NCI-H510A (cell line): Measurements from ENCODE around the gene UBE2G1.
A peak's percentile ranks its signal among the peaks of the same experiment; 100 is the strongest.
"Not testable (repeated sequence)": the region's sequence is repeated elsewhere in the genome, so short reads cannot be mapped to it uniquely, and the experiment has no call there.

ENCODE experiments used
- DNase-seq: peaks from one replicate; lab custom pipeline; 2025; lab: John Stamatoyannopoulos, UW

UBE2G1 gene

GRCh38 chr17:4301066-4301465, 65.4 kb downstream of the UBE2G1 start:
- no peak for DNase-seq

DNA sequence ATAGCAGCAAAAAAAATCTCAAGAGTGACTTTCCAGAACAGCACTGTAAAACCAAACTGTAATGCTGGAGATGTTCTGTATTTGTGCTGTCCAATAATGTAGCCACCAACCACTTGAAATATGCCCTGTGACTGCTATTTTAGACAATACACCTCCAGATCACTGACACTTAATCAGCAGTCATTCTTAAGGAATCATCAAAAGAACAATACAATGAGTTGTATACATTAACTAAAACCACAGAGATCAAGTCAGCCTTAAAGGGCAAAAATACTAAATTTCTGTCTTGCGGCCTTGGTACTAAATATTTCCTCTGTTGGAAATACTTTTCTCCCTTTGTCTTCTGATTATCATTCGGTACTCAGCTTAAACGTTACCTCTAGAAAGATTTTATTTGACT, 69.1 kb downstream of the UBE2G1 start:
- no peak for DNase-seq

GRCh38 chr17:4295686-4296085, 70.8 kb downstream of the UBE2G1 start:
- DNase-seq = no peak

DNA sequence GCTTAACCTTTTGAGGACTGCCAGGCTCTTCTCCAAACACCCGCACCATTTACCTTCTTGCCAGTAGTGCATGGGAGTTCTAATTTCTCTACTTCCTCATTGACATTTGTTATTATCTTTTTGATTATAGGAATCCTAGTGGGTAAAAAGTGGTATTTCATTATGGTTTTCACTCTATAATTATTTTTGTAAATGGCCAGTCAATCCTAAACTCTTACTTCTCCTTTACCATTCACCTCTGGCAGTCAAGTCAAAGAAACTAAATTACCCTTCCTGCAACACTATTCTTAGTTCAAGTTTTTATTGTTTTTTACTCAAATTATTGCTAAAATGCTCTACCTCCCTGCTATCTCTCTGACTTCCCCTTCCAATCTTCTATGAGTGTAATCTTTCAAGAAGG, 72.9 kb downstream of the UBE2G1 start:
- DNase-seq = no peak

DNA sequence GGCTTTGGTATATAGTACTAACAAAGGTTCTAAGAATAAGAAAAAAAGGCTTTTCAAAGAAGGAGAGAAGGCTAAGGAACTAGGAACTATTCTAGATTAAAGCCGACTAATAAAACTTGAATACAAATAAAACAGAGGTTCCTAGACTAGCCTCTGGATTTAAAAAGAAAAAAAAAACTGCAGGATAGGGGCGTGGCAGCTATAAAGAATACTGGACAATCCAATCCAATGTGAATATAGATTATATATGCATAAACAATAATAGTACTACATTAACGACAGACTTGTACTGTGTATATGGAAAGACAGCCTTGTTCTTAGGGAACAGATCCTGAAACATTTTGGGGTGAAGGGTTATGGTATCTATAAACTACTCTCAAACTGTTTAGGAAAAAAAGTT, 78.8 kb downstream of the UBE2G1 start:
- no peak for DNase-seq

GRCh38 chr17:4276514-4276913, 90.0 kb downstream of the UBE2G1 start:
- DNase-seq = no peak

- DNase-seq = no peak
Measured at GRCh38 chr17:4272972-4273368, 93.5 kb downstream of the UBE2G1 start.

DNA sequence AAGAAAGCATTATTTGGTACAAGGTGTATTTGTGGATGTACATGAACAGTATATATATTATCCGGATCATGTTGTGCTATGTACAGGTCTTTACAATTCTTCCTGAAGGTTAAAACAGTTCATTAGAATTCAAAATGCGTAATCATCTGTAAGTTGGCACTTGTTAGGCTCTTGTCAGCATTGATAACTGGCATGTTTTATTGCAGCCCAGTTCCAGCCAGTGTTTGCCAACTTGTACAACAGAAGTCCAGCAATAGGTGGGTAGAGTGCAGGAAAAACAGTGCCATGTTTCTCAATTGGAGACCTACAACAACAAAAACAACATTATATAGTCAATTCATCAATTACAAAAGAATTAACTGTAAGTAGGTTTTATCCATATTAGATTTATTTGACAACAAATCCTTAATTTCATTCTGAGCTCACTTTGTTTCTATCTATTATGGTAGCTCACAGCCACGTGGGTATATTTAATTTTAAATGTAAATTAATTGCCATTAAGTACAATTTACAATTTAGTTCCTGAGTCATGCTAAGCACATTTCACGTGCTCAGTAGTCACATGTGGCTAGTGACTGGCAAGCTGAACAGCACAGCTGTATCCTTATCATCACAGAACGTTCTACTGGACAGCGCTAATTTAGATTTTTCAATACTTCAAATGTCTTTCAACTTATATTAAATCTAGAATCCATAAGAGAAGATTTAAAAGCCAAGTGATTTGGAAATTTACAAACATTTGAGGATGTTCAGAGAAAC, 94.1 kb downstream of the UBE2G1 start:
- no peak for DNase-seq

DNA sequence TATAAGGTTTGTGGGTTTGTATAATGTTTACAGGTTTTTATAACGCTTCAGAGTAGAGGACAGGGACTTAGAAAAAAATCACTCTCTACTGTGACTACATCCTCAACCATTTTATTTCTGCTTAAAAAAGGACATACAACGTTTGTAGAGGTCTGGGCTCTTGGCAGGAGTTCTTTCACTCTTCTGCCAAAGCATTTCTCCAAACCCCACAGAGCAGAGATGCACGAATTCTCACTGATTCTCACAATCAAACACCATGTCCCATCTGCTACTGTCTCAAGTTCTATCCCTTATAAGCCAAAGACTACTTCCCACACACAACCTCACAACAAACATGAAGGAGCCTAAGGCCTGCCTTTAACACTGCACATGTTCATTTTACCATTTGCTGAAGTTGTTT, 95.7 kb downstream of the UBE2G1 start:
- no peak for DNase-seq

DNA sequence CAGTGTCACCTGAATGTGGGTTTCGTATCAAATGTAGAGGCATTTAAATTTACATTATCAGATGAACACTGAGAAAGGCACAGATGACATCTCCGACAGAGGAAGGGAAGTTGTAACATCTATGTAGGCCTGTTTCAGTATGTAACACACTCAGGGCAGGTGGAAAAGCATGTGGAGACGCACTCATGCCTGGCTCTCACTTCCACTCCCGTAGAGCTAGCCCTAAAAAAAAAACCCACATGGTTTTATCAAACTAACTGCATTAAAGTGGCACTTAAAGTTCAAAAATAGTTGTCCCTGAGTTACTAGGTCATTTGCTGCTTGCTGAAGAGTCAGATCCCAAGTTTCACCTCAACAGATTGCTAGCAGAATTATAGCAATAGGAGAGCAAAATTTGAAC, 96.6 kb downstream of the UBE2G1 start:
- DNase-seq = no peak

- DNase-seq = no peak
Measured at GRCh38 chr17:4267402-4267801, 99.1 kb downstream of the UBE2G1 start.

GRCh38 chr17:4266550-4266949, 99.9 kb downstream of the UBE2G1 start:
- DNase-seq = no peak

DNA sequence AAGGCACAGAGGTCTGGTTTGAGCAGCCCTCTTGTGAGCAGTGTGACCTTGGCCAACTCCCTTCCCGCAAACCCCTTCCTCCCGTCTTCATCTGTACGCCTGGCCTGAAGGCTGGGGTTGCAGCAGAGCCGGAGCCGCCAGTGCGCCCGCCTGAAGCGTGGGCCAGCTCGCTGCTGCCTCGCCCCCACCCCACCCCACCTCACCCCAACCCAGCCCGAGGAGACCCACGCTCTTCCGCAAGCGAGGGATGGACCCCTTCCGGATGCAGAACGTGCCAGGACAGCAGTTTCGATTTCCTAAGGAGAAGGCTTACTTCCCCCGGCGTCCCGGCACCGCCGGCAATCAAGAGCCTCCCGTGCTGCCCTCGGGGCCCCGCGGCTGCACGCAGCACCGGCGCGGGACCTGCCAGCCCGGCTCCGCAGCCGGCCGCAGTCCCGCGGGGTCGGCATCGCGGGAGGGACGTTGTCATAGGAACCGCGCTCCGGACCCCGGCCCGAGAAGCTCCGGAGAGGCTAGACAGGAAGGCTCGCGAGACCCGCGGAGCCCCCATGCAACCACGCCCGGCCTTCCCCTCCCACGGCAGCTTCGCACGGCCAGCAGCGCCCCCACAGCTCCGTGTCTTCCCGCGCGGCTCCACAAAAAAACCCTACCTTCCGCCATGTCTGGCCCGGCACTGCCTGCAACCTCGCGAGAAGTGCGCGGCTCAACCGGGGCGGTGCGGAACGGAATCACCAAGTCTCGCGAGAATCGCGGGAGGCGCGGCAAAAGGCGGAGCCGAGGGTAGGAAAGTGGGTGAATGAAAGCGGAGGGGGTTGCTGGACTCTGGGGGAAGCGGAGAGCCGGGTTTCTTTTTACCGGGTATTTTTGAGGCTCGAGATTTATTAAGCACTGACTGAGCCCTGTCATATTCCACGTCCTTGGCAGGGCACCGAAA, 102.9 kb downstream of the UBE2G1 start, which contains the start of gene ANKFY1:
Gene ANKFY1, minus strand, starts transcription at position 698 of the 934 bp plus-strand sequence. Its CDS starts 38 bp downstream, at position 660.
- peak; percentile 85 for DNase-seq

DNA sequence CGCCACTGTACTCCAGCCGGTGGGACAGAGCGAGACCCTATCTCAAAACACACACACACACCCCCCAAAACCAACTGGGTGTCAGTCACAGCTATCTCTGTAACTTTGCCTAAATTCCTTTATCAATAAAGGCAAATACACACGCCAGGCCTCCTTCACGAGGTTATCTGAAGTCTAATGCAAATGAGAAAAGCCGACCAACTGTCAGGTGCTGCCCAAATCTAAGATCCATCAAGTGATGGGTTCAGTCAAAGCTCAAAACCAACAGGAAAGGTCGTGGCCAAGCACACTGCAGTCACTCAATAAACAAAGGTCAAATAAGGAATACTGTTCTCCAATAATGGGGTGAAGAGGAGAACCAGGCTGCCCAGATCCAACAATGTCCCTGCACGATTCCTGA, 103.8 kb downstream of the UBE2G1 start:
- DNase-seq = no peak

- DNase-seq = no peak
Measured at GRCh38 chr17:4261452-4261851, 105.0 kb downstream of the UBE2G1 start.

DNA sequence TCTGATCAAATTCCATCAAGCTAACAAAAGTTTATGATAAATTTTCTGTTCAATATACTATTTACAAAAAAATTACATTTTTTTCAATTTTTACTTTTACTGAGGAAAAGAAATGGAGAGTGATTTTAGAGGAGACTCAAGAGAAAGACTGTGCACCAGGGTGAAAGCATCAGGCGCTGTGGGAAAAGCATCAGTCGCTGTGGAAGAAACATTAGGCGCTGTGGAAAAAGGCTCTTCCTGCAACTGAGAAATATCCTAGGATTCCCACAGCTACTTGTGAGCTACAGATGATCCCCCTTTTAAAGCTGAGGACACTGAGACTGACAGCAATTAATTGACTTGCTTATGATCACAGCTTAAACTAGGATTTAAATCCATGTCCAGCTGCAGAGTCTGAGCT, 107.6 kb downstream of the UBE2G1 start:
- DNase-seq = no peak

DNA sequence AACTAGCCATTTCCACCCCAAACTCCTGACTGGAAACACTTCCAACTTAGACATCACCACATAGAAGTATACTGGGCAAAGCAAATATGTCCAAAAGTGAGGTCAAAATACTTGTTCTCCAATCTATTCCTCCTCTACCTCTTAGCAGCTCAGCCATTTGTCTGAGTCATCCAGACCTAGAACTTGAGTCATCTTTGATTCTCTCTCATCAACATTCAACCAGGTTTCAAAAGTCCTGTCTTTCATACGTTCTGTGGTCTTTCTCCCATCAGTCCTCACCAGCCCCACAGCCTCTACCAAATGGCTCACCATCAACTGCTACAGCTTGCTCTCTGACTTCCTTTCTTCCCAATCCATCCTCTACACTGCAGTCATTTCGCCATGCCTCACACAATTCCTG, 109.5 kb downstream of the UBE2G1 start:
- DNase-seq = no peak

- not testable (repeated sequence) for DNase-seq
Measured at GRCh38 chr17:4255271-4255670, 111.2 kb downstream of the UBE2G1 start.

- no peak for DNase-seq
Measured at GRCh38 chr17:4250887-4251286, 115.6 kb downstream of the UBE2G1 start.

DNA sequence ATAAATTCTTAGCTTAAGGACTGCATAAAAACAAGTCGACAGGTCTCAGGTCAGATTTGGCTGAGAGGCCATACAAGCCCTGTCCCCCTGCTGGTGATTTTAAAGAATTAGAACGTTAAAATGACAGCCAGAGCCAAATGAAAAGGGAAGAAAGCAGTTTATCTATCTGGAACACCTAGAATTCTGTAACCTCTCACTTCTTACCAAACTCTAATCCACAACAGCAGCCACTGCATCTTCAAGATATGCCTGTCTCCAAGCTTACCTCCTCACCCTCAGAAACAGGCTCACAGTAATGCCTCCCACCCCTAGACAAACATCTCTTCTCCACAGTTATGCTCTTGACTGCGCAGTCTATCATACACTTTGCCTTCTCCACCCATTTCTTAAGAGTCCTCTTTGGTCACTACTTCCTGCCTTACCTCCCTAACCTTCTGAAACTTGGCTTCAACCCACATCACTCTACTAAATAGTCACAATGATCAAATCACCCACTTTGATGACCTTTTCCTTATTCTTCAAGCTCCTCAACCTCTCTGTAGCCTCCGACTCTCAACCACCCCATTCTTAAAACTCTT, 116.9 kb downstream of the UBE2G1 start:
- DNase-seq = peak; percentile 4

- no peak for DNase-seq
Measured at GRCh38 chr17:4248504-4249277, 117.8 kb downstream of the UBE2G1 start.

DNA sequence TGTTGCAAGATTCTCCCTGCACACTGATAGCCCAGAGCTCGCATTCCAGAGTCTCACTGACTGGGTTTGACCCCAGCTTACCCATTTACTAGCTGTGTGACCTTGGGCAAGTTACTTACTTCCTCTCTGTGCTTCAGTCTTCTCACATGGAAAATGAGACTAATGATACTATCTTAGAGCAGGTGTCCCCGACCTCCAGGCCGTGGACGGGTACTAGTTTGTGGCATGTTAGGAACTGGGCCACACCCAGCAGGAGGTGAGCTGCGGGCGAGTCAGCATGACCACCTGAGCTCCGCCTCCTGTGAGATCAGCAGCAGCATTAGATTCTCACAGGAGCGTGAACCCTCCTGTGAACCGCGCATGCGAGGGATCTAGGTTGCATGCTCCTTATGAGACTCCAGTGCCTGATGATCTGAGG, 118.5 kb downstream of the UBE2G1 start:
- no peak for DNase-seq
